Hepatocyte (in vitro differentiated cells): Measurements from ENCODE around the gene PPARA. TPM values are rescaled to one million over a fixed set of nuclear protein-coding genes. Genes with fewer than 3 reads are reported as not detected.

ENCODE experiments used
- DNase-seq: peaks from one replicate; pipeline ENCODE4 v3.0.0-alpha.2; 2016; ENCODE audit warnings: low spot score
- H2AFZ ChIP-seq: fragments of 200-600 bp; sonication (generic); 2 replicates; pipeline ENCODE4 v1.6.0; 2016; ENCODE audit warnings: antibody characterized with exemption, mild to moderate bottlenecking
- H3K27ac ChIP-seq: fragments of 200-600 bp; sonication (generic); 2 replicates; pipeline ENCODE4 v1.5.1; 2016; ENCODE audit warnings: mild to moderate bottlenecking
- H3K27me3 ChIP-seq: fragments of 200-600 bp; sonication (generic); 2 replicates; pipeline ENCODE4 v1.6.1; 2016
- H3K36me3 ChIP-seq: fragments of 200-600 bp; sonication (generic); replicated peaks from 2 replicates; pipeline ENCODE4 v1.5.1; 2016; ENCODE audit warnings: low read depth; ENCODE audit not compliant: insufficient read depth
- H3K4me1 ChIP-seq: fragments of 200-600 bp; sonication (generic); 2 replicates; pipeline ENCODE4 v1.5.1; 2016; ENCODE audit warnings: mild to moderate bottlenecking, moderate library complexity; ENCODE audit not compliant: insufficient read depth
- H3K4me2 ChIP-seq: fragments of 200-600 bp; sonication (generic); 2 replicates; pipeline ENCODE4 v1.6.0; 2016
- H3K4me3 ChIP-seq: fragments of 200-600 bp; sonication (generic); 2 replicates; pipeline ENCODE4 v1.5.1; 2016; ENCODE audit warnings: mild to moderate bottlenecking
- H3K79me2 ChIP-seq: fragments of 200-600 bp; sonication (generic); 2 replicates; pipeline ENCODE4 v1.6.0; 2017; ENCODE audit warnings: mild to moderate bottlenecking
- H3K9me2 ChIP-seq: fragments of 200-600 bp; sonication (generic); replicated peaks from 2 replicates; pipeline ENCODE4 v1.6.0; 2017; ENCODE audit warnings: mild to moderate bottlenecking; ENCODE audit not compliant: insufficient read depth
- H3K9me3 ChIP-seq: fragments of 200-600 bp; sonication (generic); 2 replicates; pipeline ENCODE4 v1.5.1; 2016; ENCODE audit warnings: low read depth, mild to moderate bottlenecking
- H4K20me1 ChIP-seq: fragments of 200-600 bp; sonication (generic); 2 replicates; pipeline ENCODE4 v1.6.0; 2016; ENCODE audit warnings: mild to moderate bottlenecking; ENCODE audit not compliant: insufficient read depth, poor library complexity, severe bottlenecking
- EZH2 ChIP-seq: fragments of 200-600 bp; sonication (generic); IDR thresholded peaks from 2 replicates; pipeline ENCODE4 v1.6.1; 2016; ENCODE audit warnings: antibody characterized with exemption, mild to moderate bottlenecking, borderline replicate concordance
- EZH2phosphoT487 ChIP-seq: fragments of 200-600 bp; sonication (generic); IDR thresholded peaks from one replicate; pipeline ENCODE4 v1.6.1; 2018; ENCODE audit warnings: antibody characterized with exemption, mild to moderate bottlenecking, low read depth, moderate library complexity; ENCODE audit not compliant: unreplicated experiment, severe bottlenecking
- WGBS: methylation state at CpG from one replicate; pipeline ENCODE4 v1.1.6; 2016; ENCODE audit warnings: low lambda C conversion rate; ENCODE audit errors: missing lambda C conversion rate; 5-methylcytosine and 5-hydroxymethylcytosine counted together
- polyA plus RNA-seq: library from polyadenylated mRNA; unstranded; fragments of >200 nt; fragmentation: Nextera tagmentation; extraction: Ambion mirVana; gene quantifications from 2 replicates; pipeline ENCODE4 v1.2.1, GENCODE V29; 2016
- total RNA-seq: library from RNA; depleted of rRNA; stranded (reverse); fragments of >200 nt; gene quantifications from 2 replicates; pipeline ENCODE4 v1.2.3, GENCODE V29; 2014
- TF ChIP-seq, protein P1 (sequence below): fragments of 200-600 bp; sonication (generic); IDR thresholded peaks from 2 replicates; pipeline ENCODE4 v1.5.1; 2016; ENCODE audit warnings: antibody characterized with exemption, mild to moderate bottlenecking; ENCODE audit not compliant: poor library complexity

PPARA gene
- total and polyA plus RNA-seq, 2 experiments from 2014 or later, result 13.7 to 31.0 TPM

- no peaks in the 10 kb centered on the region for H3K9me2 ChIP-seq
- H3K4me1 ChIP-seq, result peaks cover 15% of the 10 kb centered on the region
- no peaks in the 10 kb centered on the region for H3K27me3 ChIP-seq
- no peaks in the 10 kb centered on the region for H3K9me3 ChIP-seq
- no peak overlapping the region for H3K4me2 ChIP-seq
- TF ChIP-seq EZH2phosphoT487, result no peak
- H3K4me3 ChIP-seq, result no peak overlapping the region
- peaks cover 81% of the 10 kb centered on the region for H3K79me2 ChIP-seq
- H3K27ac ChIP-seq, result no peak overlapping the region
- no peak overlapping the region for H2AFZ ChIP-seq
- WGBS, result 95% methylated on average over 3 of the region's 3 CpGs
- H3K36me3 ChIP-seq, result no peaks in the 10 kb centered on the region
- no peak for DNase-seq
- peaks cover 23% of the 10 kb centered on the region for H4K20me1 ChIP-seq
Measured at GRCh38 chr22:46156031-46156430, 5.7 kb downstream of the PPARA start.

GRCh38 chr22:46158283-46158682 lies 8.0 kb downstream of the PPARA start:
- H3K4me2 ChIP-seq, result no peak overlapping the region
- TF ChIP-seq, protein P1, sequence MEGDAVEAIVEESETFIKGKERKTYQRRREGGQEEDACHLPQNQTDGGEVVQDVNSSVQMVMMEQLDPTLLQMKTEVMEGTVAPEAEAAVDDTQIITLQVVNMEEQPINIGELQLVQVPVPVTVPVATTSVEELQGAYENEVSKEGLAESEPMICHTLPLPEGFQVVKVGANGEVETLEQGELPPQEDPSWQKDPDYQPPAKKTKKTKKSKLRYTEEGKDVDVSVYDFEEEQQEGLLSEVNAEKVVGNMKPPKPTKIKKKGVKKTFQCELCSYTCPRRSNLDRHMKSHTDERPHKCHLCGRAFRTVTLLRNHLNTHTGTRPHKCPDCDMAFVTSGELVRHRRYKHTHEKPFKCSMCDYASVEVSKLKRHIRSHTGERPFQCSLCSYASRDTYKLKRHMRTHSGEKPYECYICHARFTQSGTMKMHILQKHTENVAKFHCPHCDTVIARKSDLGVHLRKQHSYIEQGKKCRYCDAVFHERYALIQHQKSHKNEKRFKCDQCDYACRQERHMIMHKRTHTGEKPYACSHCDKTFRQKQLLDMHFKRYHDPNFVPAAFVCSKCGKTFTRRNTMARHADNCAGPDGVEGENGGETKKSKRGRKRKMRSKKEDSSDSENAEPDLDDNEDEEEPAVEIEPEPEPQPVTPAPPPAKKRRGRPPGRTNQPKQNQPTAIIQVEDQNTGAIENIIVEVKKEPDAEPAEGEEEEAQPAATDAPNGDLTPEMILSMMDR, result no peak
- TF ChIP-seq EZH2phosphoT487 (no peak), EZH2 (no peak)
- H3K9me2 ChIP-seq, result no peaks in the 10 kb centered on the region
- no peak overlapping the region for H3K27ac ChIP-seq
- DNase-seq, result no peak
- H3K79me2 ChIP-seq, result peaks cover 64% of the 10 kb centered on the region
- peaks cover 13% of the 10 kb centered on the region for H3K4me1 ChIP-seq
- peaks cover 16% of the 10 kb centered on the region for H4K20me1 ChIP-seq
- H3K27me3 ChIP-seq, result no peaks in the 10 kb centered on the region
- no peaks in the 10 kb centered on the region for H3K9me3 ChIP-seq
- no peak overlapping the region for H3K4me3 ChIP-seq
- no peak overlapping the region for H2AFZ ChIP-seq
- no peaks in the 10 kb centered on the region for H3K36me3 ChIP-seq
- WGBS, result 94% methylated on average over 7 of the region's 7 CpGs

GRCh38 chr22:46159212-46159611 lies 8.9 kb downstream of the PPARA start:
- H3K4me2 ChIP-seq, result no peak overlapping the region
- no peak for DNase-seq
- H3K4me1 ChIP-seq, result peaks cover 13% of the 10 kb centered on the region
- WGBS, result 94% methylated on average over 7 of the region's 7 CpGs
- no peak overlapping the region for H3K4me3 ChIP-seq
- TF ChIP-seq EZH2phosphoT487, result no peak
- TF ChIP-seq, protein P1, result no peak
- no peak for TF ChIP-seq EZH2
- no peaks in the 10 kb centered on the region for H3K36me3 ChIP-seq
- H3K79me2 ChIP-seq, result peaks cover 55% of the 10 kb centered on the region
- no peak overlapping the region for H3K27ac ChIP-seq
- H4K20me1 ChIP-seq, result peaks cover 9% of the 10 kb centered on the region
- H2AFZ ChIP-seq, result no peak overlapping the region
- no peaks in the 10 kb centered on the region for H3K9me2 ChIP-seq
- H3K27me3 ChIP-seq, result no peaks in the 10 kb centered on the region
- no peaks in the 10 kb centered on the region for H3K9me3 ChIP-seq

DNA sequence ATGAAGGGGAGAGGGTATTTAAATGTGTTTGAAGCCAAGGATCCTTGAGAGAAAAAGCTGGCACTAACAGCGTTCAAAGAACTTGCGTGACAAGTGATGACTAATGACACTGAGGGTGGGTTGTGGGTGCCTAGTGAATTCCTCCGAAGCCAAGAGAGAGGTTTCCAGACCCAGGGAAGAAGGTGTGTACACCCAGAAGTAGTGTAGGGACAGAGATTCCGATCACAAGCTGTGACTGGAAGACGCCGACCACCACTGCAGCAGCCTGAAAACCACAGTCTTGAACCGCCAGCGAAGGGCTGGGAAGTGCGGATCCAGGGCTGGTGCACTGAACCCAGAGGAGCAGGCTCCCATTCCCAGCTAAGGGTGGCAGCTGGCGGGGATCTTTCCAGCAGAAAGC lies 9.5 kb downstream of the PPARA start:
- peaks cover 53% of the 10 kb centered on the region for H3K79me2 ChIP-seq
- peaks cover 7% of the 10 kb centered on the region for H4K20me1 ChIP-seq
- H3K27me3 ChIP-seq, result no peaks in the 10 kb centered on the region
- no peak for DNase-seq
- WGBS, result 91% methylated on average over 10 of the region's 10 CpGs
- H3K36me3 ChIP-seq, result no peaks in the 10 kb centered on the region
- no peaks in the 10 kb centered on the region for H3K9me2 ChIP-seq
- TF ChIP-seq EZH2, result no peak
- no peak for TF ChIP-seq EZH2phosphoT487
- TF ChIP-seq, protein P1, result no peak
- H2AFZ ChIP-seq, result no peak overlapping the region
- H3K27ac ChIP-seq, result no peak overlapping the region
- H3K9me3 ChIP-seq, result no peaks in the 10 kb centered on the region
- no peak overlapping the region for H3K4me2 ChIP-seq
- peaks cover 13% of the 10 kb centered on the region for H3K4me1 ChIP-seq
- no peak overlapping the region for H3K4me3 ChIP-seq
